GM18520 (cell line): ENCODE data around the gene SSBP4.
"Not testable (repeated sequence)": the region's sequence is repeated elsewhere in the genome, so short reads cannot be mapped to it uniquely, and the experiment has no call there.

Experiments used
- ATAC-seq: cut with Tn5 transposase; IDR thresholded peaks from one replicate; pipeline ENCODE4 v1.9.1; 2021; ENCODE audit not compliant: unreplicated experiment

The SSBP4 gene

GRCh38 chr19:18419195-18419698 lies at the start of gene SSBP4:
SSBP4 (plus strand) TSS chr19:18419398; CDS start chr19:18419649, 251 bp downstream.
- ATAC-seq: peak; percentile 37

GRCh38 chr19:18373407-18373891 lies 45.7 kb upstream of the SSBP4 start:
- ATAC-seq: no peak

- ATAC-seq: peak; percentile 79
These were observed 45.1 kb upstream of the SSBP4 start for GRCh38 chr19:18373892-18374629.

GRCh38 chr19:18377026-18377425 lies 42.2 kb upstream of the SSBP4 start:
- ATAC-seq: no peak

- no peak for ATAC-seq
These were observed 39.1 kb upstream of the SSBP4 start for GRCh38 chr19:18379803-18380747.

- no peak for ATAC-seq
These were observed 38.4 kb upstream of the SSBP4 start for GRCh38 chr19:18380843-18381242.

GRCh38 chr19:18383622-18384021 lies 35.6 kb upstream of the SSBP4 start:
- not testable (repeated sequence) for ATAC-seq

- ATAC-seq: no peak
These were observed 34.4 kb upstream of the SSBP4 start for GRCh38 chr19:18384775-18385174.

- ATAC-seq: no peak
These were observed 33.9 kb upstream of the SSBP4 start for GRCh38 chr19:18385359-18385674.

GRCh38 chr19:18385675-18386542 lies 33.3 kb upstream of the SSBP4 start, which contains the start of gene GDF15:
GDF15 (plus strand) TSS chr19:18386158; CDS start chr19:18386190, 32 bp downstream.
- no peak for ATAC-seq

- no peak for ATAC-seq
These were observed 32.5 kb upstream of the SSBP4 start for GRCh38 chr19:18386543-18387271.

- ATAC-seq: peak; percentile 55
These were observed 30.9 kb upstream of the SSBP4 start for GRCh38 chr19:18388100-18388959.

- no peak for ATAC-seq
These were observed 30.1 kb upstream of the SSBP4 start for GRCh38 chr19:18388960-18389725.

GRCh38 chr19:18389726-18390064 lies 29.5 kb upstream of the SSBP4 start:
- no peak for ATAC-seq

GRCh38 chr19:18390065-18390907 lies 28.9 kb upstream of the SSBP4 start:
- no peak for ATAC-seq

- ATAC-seq: no peak
These were observed 27.6 kb upstream of the SSBP4 start for GRCh38 chr19:18391509-18392075.

- no peak for ATAC-seq
These were observed 26.8 kb upstream of the SSBP4 start for GRCh38 chr19:18392417-18392816.
